SH-SY5Y (cell line): Measurements from ENCODE around the gene PRSS36.

Experiments used
- GATA2 ChIP-seq: IDR thresholded peaks from 2 replicates; pipeline ENCODE4 v1.6.1; 2011; ENCODE audit warnings: mild to moderate bottlenecking, low read depth, low read length
- GATA3 ChIP-seq: IDR thresholded peaks from 2 replicates; pipeline ENCODE4 v1.6.1; 2011; ENCODE audit warnings: low read depth, mild to moderate bottlenecking, low read length, moderate library complexity

GRCh38 chr16:31192856-31193642, 43.2 kb upstream of the PRSS36 start:
- TF ChIP-seq GATA2 (no peak), GATA3 (no peak)
